Adipocyte (in vitro differentiated cells): ENCODE results near the gene MRPL20.

Source experiments
- DNase-seq: peaks from one replicate; pipeline ENCODE4 v3.0.0-alpha.2; 2015; ENCODE audit warnings: low read depth
- H3K27me3 ChIP-seq: replicated peaks from 2 replicates; pipeline ENCODE4 v1.7.0; 2013; ENCODE audit warnings: mild to moderate bottlenecking, low read length, moderate library complexity; ENCODE audit not compliant: control insufficient read depth, insufficient read depth
- H3K36me3 ChIP-seq: 2 replicates; pipeline ENCODE4 v1.7.0; 2013; ENCODE audit warnings: low read length, mild to moderate bottlenecking, moderate library complexity; ENCODE audit not compliant: control insufficient read depth, insufficient read depth, severe bottlenecking
- H3K4me1 ChIP-seq: 2 replicates; pipeline ENCODE4 v1.7.0; 2013; ENCODE audit warnings: mild to moderate bottlenecking, low read length, moderate library complexity; ENCODE audit not compliant: control insufficient read depth, insufficient read depth
- H3K4me3 ChIP-seq: 2 replicates; pipeline ENCODE4 v1.7.0; 2013; ENCODE audit warnings: mild to moderate bottlenecking, low read length, moderate library complexity
- H3K9ac ChIP-seq: 2 replicates; pipeline ENCODE4 v1.7.0; 2013; ENCODE audit warnings: mild to moderate bottlenecking, low read length, moderate library complexity
- H3K9me3 ChIP-seq: 2 replicates; pipeline ENCODE4 v1.7.0; 2013; ENCODE audit warnings: mild to moderate bottlenecking, low read length, moderate library complexity; ENCODE audit not compliant: control insufficient read depth

The MRPL20 gene

DNA sequence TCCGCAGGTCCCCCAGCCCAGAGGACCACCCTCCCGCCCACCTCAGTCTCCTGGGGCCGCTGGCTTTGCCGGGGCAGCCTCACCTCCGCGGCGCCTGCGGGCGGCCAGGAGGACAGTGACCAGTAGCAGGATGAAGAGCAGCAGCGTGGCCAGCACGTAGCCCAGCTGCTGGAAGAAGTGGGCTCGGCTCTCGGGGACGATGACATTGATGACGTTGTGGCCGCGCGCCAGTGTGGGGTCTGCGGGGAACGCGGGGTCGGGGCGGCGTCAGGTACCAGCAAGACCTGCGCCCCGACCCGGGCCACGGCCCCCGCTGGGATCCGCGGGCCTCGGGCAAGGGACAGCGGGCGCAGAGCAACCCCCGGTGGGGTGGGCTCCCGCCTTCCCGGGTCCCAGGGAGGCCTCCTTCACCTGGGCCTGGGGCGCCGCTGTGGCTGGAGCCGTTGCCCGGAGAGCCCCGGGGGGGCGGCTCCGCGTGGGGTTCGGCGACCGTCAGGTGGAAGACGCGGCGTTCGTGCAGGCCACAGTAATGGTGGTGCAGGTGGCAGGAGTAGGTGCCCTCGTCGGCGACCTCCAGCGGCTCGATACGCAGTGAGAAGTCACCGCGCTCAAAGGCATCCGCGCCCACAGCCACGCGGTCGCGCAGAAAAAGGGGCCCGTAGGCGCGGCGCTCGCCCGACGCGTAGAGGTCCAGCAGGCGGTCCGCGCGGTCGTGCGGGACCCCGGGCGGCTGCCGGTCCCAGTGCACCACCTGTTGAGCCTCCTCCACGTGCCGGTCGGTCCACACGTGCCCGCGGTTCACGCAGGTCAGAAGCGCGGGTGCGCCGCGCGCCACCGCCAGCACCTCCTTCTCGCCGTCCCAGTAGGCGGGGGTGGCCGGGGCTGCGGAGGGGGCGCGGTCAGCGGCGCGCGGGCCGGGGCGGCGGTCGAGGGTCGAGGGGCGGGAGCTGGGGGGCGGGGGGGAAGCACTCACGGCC is 52.5 kb downstream of the MRPL20 start:
- Histone ChIP-seq H3K27me3 (no peaks in the 10 kb centered on the region), H3K36me3 (peaks cover 26% of the 10 kb centered on the region), H3K9me3 (no peaks in the 10 kb centered on the region), H3K9ac (peak overlapping the region; percentile 58), H3K4me3 (peak overlapping the region; percentile 61), H3K4me1 (peaks cover 29% of the 10 kb centered on the region)
- no peak for DNase-seq

DNA sequence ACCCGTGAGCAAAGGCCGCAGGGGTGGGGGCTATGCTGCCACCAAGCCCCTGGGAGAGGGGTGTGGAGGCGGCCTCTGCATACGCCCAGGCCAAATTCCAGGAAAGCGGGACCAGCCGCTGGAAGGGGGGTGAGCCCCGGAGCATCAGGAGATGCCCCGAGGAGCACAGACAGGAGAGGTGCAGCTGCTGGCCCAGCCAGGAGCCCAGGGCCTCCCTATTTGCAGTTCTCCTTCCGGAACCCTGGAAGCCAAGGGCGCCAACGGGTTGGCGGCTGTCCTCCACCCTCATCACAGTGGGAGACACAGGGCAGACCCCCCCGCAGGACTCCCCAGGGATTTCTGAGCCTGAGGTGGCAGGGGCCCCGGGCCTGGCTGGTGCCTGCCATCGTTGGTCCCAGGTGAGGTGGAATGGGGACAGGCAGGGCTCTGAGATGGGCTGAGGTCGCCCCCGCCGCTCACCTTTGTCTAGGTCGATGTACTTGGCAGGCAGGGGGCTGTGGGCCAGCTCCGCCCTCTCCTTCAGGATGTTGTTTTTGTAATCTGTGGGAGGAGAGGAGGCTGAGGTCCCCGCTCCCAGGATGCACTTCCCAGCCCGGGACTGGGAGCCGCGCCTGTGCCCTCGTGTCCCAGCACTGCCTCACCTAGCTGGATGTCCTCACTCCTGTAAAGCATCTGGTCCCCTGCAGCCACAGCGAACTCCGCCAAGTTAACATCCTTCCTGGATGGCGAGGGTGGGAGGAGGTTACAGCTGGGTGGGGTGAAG is 53.5 kb downstream of the MRPL20 start:
- H3K27me3 ChIP-seq: no peaks in the 10 kb centered on the region
- peaks cover 26% of the 10 kb centered on the region for H3K36me3 ChIP-seq
- H3K4me1 ChIP-seq: peaks cover 19% of the 10 kb centered on the region
- H3K4me3 ChIP-seq: no peak overlapping the region
- no peaks in the 10 kb centered on the region for H3K9me3 ChIP-seq
- no peak for DNase-seq
- H3K9ac ChIP-seq: peak overlapping the region; percentile 70

DNA sequence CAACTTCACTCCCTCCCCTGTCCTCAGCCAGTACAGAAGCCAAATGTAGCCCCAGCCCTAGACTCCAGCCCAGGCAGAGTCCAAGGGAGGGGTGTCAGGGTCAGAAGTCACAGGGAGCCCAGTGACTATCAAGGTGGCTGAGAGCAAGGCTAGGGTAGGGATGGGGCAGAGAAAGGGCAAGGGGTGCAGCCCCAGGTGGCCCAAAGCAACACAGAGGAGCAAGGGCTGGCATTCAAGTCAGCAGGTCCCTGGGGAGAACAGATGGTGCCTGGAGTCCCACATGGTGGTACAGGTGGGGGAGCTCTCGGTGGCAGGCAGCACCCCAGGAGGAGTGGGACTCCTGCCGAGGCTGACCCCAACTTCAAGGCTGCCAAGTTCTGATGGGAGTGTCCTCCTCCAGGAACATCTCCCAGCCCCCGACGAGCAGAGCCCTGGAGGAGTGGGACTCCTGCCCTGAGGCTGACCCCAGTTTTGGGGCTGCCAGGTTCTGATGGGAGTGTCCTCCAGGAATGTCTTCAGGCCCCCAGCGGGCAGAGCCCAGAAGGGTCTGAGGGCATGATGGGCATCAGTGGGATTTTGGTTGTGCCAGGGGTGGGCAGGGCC is 54.2 kb downstream of the MRPL20 start:
- peaks cover 19% of the 10 kb centered on the region for H3K4me1 ChIP-seq
- H3K4me3 ChIP-seq: peak overlapping the region; percentile 28
- H3K36me3 ChIP-seq: peaks cover 26% of the 10 kb centered on the region
- no peak for DNase-seq
- no peaks in the 10 kb centered on the region for H3K27me3 ChIP-seq
- H3K9ac ChIP-seq: peak overlapping the region; percentile 70
- H3K9me3 ChIP-seq: no peaks in the 10 kb centered on the region
